WI38 (cell line): ENCODE data around the gene TMEM86A.
A peak's percentile ranks its signal among the peaks of the same experiment; 100 is the strongest.

Experiments used
- H3K4me3 ChIP-seq: 2 replicates; pipeline ENCODE4 v1.5.1; 2011; ENCODE audit warnings: low read depth, mild to moderate bottlenecking, control low read depth, low read length
- CTCF ChIP-seq: IDR thresholded peaks from 2 replicates; pipeline ENCODE4 v1.5.1; 2012; ENCODE audit warnings: low read depth, mild to moderate bottlenecking, control low read depth, low read length

The TMEM86A gene

GRCh38 chr11:18692941-18693760 is 5.4 kb upstream of the TMEM86A start:
- H3K4me3 ChIP-seq: no peak overlapping the region
- TF ChIP-seq CTCF: no peak

GRCh38 chr11:18696638-18697225 is 1.8 kb upstream of the TMEM86A start:
- no peak overlapping the region for H3K4me3 ChIP-seq
- TF ChIP-seq CTCF: no peak

DNA sequence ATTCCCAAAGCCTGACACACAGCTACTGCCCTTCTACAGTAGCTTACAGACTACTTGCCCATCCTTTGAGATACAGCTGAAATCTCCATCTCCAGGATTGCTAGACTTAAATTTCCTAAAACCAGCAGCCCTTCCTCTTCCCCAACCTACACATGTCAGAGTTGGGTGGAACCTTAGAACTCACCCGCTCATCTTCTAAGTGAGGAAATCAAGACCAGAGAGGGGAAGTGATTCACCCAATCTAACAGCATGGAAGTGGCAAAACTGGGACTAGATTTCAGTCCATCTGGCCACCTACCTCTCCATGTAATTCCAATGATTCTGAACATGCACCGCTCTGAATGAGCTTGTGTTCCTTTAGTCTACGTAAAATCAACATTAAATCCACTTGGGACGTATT is 1.0 kb upstream of the TMEM86A start:
- no peak overlapping the region for H3K4me3 ChIP-seq
- TF ChIP-seq CTCF: no peak

GRCh38 chr11:18699269-18699596 is 654 bp downstream of the TMEM86A start:
- no peak for TF ChIP-seq CTCF
- H3K4me3 ChIP-seq: peak overlapping the region; percentile 63

DNA sequence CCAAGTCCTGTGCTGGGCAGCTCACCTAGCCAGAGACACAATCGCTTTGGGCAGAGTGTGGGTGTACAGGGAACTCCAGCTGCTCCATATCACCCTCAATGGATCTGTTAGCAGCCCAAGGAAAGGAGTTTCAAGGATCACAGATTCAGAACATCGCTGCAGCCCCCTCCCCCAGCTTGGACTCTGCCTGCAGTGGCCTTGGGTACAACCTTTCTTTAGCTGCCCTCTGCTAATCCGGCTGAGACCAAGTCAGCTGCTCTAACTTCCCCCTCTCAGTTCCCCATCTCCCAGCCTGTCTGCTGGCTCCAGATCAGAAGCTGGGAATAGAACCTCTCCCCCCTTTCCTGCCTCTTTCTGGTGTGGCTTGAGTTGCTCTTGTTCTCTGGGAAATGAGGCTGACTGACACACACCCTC is 1.3 kb downstream of the TMEM86A start:
- no peak for TF ChIP-seq CTCF
- H3K4me3 ChIP-seq: no peak overlapping the region; the same call in 1 of the 2 replicates

GRCh38 chr11:18700375-18700774 is 1.8 kb downstream of the TMEM86A start:
- TF ChIP-seq CTCF: no peak
- no peak overlapping the region for H3K4me3 ChIP-seq

DNA sequence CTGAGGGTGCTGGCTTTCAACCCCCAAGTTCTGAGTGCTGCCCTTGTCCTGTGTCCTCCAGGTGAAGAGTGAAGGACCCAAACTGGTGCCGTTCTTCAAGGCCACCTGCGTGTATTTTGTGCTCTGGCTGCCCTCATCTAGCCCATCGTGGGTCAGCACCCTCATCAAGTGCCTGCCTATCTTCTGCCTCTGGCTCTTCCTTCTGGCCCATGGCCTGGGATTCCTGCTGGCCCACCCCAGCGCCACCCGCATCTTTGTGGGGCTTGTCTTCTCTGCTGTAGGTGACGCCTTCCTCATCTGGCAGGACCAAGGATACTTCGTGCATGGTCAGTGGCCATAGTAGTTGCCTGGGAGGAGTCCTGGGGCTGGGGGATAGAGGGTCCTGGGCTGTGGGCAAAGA is 2.3 kb downstream of the TMEM86A start:
- no peak for TF ChIP-seq CTCF
- H3K4me3 ChIP-seq: no peak overlapping the region
